OCI-LY7 (cell line): ENCODE results near the gene DCP2. TPM values are rescaled to one million over a fixed set of nuclear protein-coding genes. Genes with fewer than 3 reads are reported as not detected.

Experiments
- BruUV-seq: library from RNA; stranded (reverse); fragments of 400-500 nt; replicated peaks from 2 replicates; lab custom pipeline; 2021; lab: Mats Ljungman, UMichigan
- CTCF ChIA-PET: fragments of 300-600 bp; sonication (Branson Sonifier 250); formaldehyde crosslinking; loops from one replicate; lab custom pipeline; 2022; ENCODE audit warnings: antibody characterized with exemption; ENCODE audit not compliant: unreplicated experiment; lab: Charles Lee
- POLR2A ChIA-PET: fragments of 300-600 bp; sonication (Branson Sonifier 250); formaldehyde crosslinking; loops from one replicate; lab custom pipeline; 2022; ENCODE audit warnings: antibody characterized with exemption; lab: Charles Lee
- DNase-seq: peaks from one replicate; pipeline ENCODE4 v3.0.0-alpha.2; 2015; ENCODE audit warnings: low spot score
- H2AFZ ChIP-seq: fragments of 200-600 bp; sonication (generic), shearing (Covaris generic); 2 replicates; pipeline ENCODE4 v1.6.1; 2014; ENCODE audit warnings: mild to moderate bottlenecking, antibody characterized with exemption, low read length, moderate library complexity
- H3K27ac ChIP-seq: fragments of 200-600 bp; sonication (generic); 2 replicates; pipeline ENCODE4 v1.5.1; 2014; ENCODE audit warnings: mixed run types, low read depth, mild to moderate bottlenecking, moderate library complexity, low read length, inconsistent platforms; ENCODE audit not compliant: poor library complexity, severe bottlenecking
- H3K36me3 ChIP-seq: fragments of 200-600 bp; sonication (generic); 2 replicates; pipeline ENCODE4 v1.6.1; 2014; ENCODE audit warnings: mild to moderate bottlenecking, antibody characterized with exemption, low read length, moderate library complexity, mixed read lengths; ENCODE audit not compliant: insufficient read depth
- H3K4me1 ChIP-seq: fragments of 200-600 bp; sonication (generic); 2 replicates; pipeline ENCODE4 v1.5.1; 2014; ENCODE audit warnings: mild to moderate bottlenecking, low read length; ENCODE audit not compliant: insufficient read depth, poor library complexity, severe bottlenecking
- H3K4me2 ChIP-seq: fragments of 200-600 bp; sonication (generic); 2 replicates; pipeline ENCODE4 v1.6.1; 2014; ENCODE audit warnings: mild to moderate bottlenecking, low read length
- H3K4me3 ChIP-seq: fragments of 200-600 bp; sonication (generic); 2 replicates; pipeline ENCODE4 v1.5.1; 2014; ENCODE audit warnings: mild to moderate bottlenecking, low read depth, low read length; ENCODE audit not compliant: poor library complexity, severe bottlenecking
- H3K79me2 ChIP-seq: fragments of 200-600 bp; sonication (generic); 2 replicates; pipeline ENCODE4 v1.6.1; 2016; ENCODE audit warnings: low read depth, mild to moderate bottlenecking, low read length, moderate library complexity, mixed read lengths; ENCODE audit not compliant: insufficient read depth
- H3K9me2 ChIP-seq: fragments of 200-600 bp; sonication (generic); 2 replicates; pipeline ENCODE4 v1.6.1; 2016; ENCODE audit warnings: mild to moderate bottlenecking, low read length, mixed read lengths; ENCODE audit not compliant: insufficient read depth
- H3K9me3 ChIP-seq: fragments of 200-600 bp; sonication (generic); 2 replicates; pipeline ENCODE4 v1.6.1; 2014; ENCODE audit warnings: mild to moderate bottlenecking, mixed run types, low read length, mixed read lengths
- H4K20me1 ChIP-seq: fragments of 200-600 bp; sonication (generic); 2 replicates; pipeline ENCODE4 v1.6.1; 2014; ENCODE audit warnings: mild to moderate bottlenecking, antibody characterized with exemption, low read length, moderate library complexity, mixed read lengths; ENCODE audit not compliant: insufficient read depth
- CTCF ChIP-seq: fragments of 200-600 bp; sonication (generic); conservative IDR thresholded peaks from 2 replicates; pipeline ENCODE4 v1.5.1; 2014; ENCODE audit warnings: mild to moderate bottlenecking, antibody characterized with exemption, low read length, moderate library complexity, mixed read lengths
- EZH2phosphoT487 ChIP-seq: fragments of 200-600 bp; sonication (generic); IDR thresholded peaks from 2 replicates; pipeline ENCODE4 v1.6.1; 2018; ENCODE audit warnings: low read depth, borderline replicate concordance, mild to moderate bottlenecking, mixed run types, antibody characterized with exemption, low read length, moderate library complexity, mixed read lengths
- intact Hi-C: fragments of 100-400 bp; cut with micrococcal nuclease; formaldehyde crosslinking; loops from one replicate; pipeline ENCODE4 v1.10.0; 2022; ENCODE audit not compliant: unreplicated experiment
- total RNA-seq, 2 experiments: library from RNA; depleted of rRNA in 1 of 2; stranded (reverse); fragments of >200 nt in 1 of 2; shearing (Covaris generic) in 1 of 2; gene quantifications; 2 replicates each; pipeline ENCODE4 v1.2.3, GENCODE V29; 2014 to 2022

DCP2 gene
- total RNA-seq, 2 experiments from 2014 or later: 81.3 to 139 TPM

GRCh38 chr5:112965733-112966306 is 10.8 kb upstream of the DCP2 start:
- H3K79me2 ChIP-seq: no peaks in the 10 kb centered on the region
- H2AFZ ChIP-seq: no peak overlapping the region
- intact Hi-C loops: loop anchor here (2.0 kb wide), 1 partner anchor 415 kb away; no protein-coding TSS in a partner anchor
- CTCF ChIA-PET: interaction anchor here (0.8 to 1.0 kb wide), 2 partner anchors 10 to 44 kb away, joined by 3 to 4 read pairs; no protein-coding TSS in a partner anchor
- no peak overlapping the region for H3K4me2 ChIP-seq
- no peaks in the 10 kb centered on the region for H4K20me1 ChIP-seq
- DNase-seq: no peak
- no peak for TF ChIP-seq EZH2phosphoT487
- no peak for TF ChIP-seq CTCF
- POLR2A ChIA-PET: interaction anchor here (0.6 to 1.6 kb wide), 4 partner anchors 10 to 55 kb away, joined by 3 to 12 read pairs (median 4); partner anchors contain the start of gene DCP2
- BruUV-seq: no TSS peak
- H3K4me1 ChIP-seq: peaks cover 9% of the 10 kb centered on the region
- H3K36me3 ChIP-seq: no peaks in the 10 kb centered on the region
- H3K9me3 ChIP-seq: no peaks in the 10 kb centered on the region
- no peak overlapping the region for H3K4me3 ChIP-seq
- H3K9me2 ChIP-seq: no peaks in the 10 kb centered on the region
- H3K27ac ChIP-seq: no peak overlapping the region

DNA sequence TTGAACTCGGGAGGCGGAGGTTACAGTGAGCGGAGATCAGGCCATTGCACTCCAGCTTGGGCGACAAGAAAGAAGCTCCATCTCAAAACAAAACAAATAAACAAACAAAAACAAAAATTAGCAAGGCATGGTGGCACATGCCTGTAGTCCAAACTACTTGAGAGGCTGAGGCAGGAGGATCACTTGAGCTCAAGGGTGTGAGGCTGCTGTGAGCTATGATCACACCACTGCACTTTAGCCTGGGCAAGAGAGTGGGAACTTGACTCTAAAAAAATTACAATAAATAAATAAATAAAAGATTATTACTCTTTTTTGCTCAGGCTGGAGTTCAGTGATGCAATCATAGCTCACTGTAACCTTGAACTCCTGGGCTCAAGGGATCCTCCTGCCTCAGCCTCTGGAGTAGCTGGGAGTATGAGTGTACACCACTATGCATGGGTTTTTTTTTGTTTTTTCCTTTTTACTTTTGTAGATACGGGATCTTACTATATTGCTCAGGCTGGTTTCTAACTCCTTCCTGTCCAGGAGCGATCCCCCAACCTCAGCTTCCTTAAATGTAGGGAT is 9.0 kb upstream of the DCP2 start:
- Histone ChIP-seq H3K4me1 (peaks cover 9% of the 10 kb centered on the region), H3K9me2 (no peaks in the 10 kb centered on the region), H3K9me3 (no peaks in the 10 kb centered on the region), H3K79me2 (no peaks in the 10 kb centered on the region), H3K27ac (no peak overlapping the region), H4K20me1 (no peaks in the 10 kb centered on the region), H3K4me3 (no peak overlapping the region), H3K4me2 (no peak overlapping the region), H3K36me3 (no peaks in the 10 kb centered on the region), H2AFZ (no peak overlapping the region)
- ChIA-PET POLR2A (interaction anchor here (0.6 to 2.3 kb wide), 6 partner anchors 9 to 356 kb away, joined by 3 to 9 read pairs (median 4); partner anchors contain the start of gene DCP2), CTCF (no interaction called here)
- TF ChIP-seq EZH2phosphoT487 (no peak), CTCF (no peak)
- no peak for DNase-seq
- intact Hi-C loops: no loop called here
- no TSS peak for BruUV-seq
